ENCODE data around the gene CTU1.
"Not testable (repeated sequence)": the region's sequence is repeated elsewhere in the genome, so short reads cannot be mapped to it uniquely, and the experiment has no call there.

Gene CTU1

GRCh38 chr19:51146751-51147150 lies 38.5 kb upstream of the CTU1 start:
- no peak for DNase-seq (ENCODE audit: low read depth, low spot score)
- no peak for TF ChIP-seq CTCF (IDR thresholded peaks at IDR 0.05; ENCODE audit: insufficient read depth, low read length, missing control alignments)
- H3K4me3 ChIP-seq (ENCODE audit: low read depth, low read length), result no peak overlapping the region
- POLR2A ChIA-PET, result no interaction called here
- CTCF ChIA-PET, result no interaction called here

- ChIA-PET POLR2A (no interaction called here), CTCF (no interaction called here)
- DNase-seq (ENCODE audit: low read depth, low spot score), result no peak
- H3K4me3 ChIP-seq (ENCODE audit: low read depth, low read length), result no peak overlapping the region
- TF ChIP-seq CTCF (IDR thresholded peaks at IDR 0.05; ENCODE audit: insufficient read depth, low read length, missing control alignments), result no peak
Observed at GRCh38 chr19:51145916-51146493, 37.8 kb upstream of the CTU1 start.

GRCh38 chr19:51144482-51145045 lies 36.4 kb upstream of the CTU1 start:
- DNase-seq (ENCODE audit: low read depth, low spot score), result no peak
- H3K4me3 ChIP-seq (ENCODE audit: low read depth, low read length), result no peak overlapping the region
- no peak for TF ChIP-seq CTCF (IDR thresholded peaks at IDR 0.05; ENCODE audit: insufficient read depth, low read length, missing control alignments)
- CTCF ChIA-PET, result no interaction called here
- POLR2A ChIA-PET, result no interaction called here

GRCh38 chr19:51143486-51143885 lies 35.3 kb upstream of the CTU1 start:
- ChIA-PET POLR2A (no interaction called here), CTCF (no interaction called here)
- H3K4me3 ChIP-seq (ENCODE audit: low read depth, low read length), result no peak overlapping the region
- no peak for DNase-seq (ENCODE audit: low read depth, low spot score)
- TF ChIP-seq CTCF (IDR thresholded peaks at IDR 0.05; ENCODE audit: insufficient read depth, low read length, missing control alignments), result no peak

- DNase-seq (ENCODE audit: low read depth, low spot score); H3K4me3 ChIP-seq (ENCODE audit: low read depth, low read length); POLR2A ChIA-PET; CTCF ChIA-PET: not testable (repeated sequence)
Observed at GRCh38 chr19:51142809-51143475, 34.7 kb upstream of the CTU1 start.

GRCh38 chr19:51142119-51142518 lies 33.9 kb upstream of the CTU1 start, which contains the start of gene SIGLEC7:
Gene SIGLEC7 (plus strand): TSS chr19:51142301. CDS start chr19:51142370, 69 bp downstream.
- no peak for DNase-seq (ENCODE audit: low read depth, low spot score)
- no peak within 1 kb of the TSS for H3K4me3 ChIP-seq (ENCODE audit: low read depth, low read length)
- ChIA-PET POLR2A (no interaction called here), CTCF (no interaction called here)
- TF ChIP-seq CTCF (IDR thresholded peaks at IDR 0.05; ENCODE audit: insufficient read depth, low read length, missing control alignments), result no peak

- POLR2A ChIA-PET, result no interaction called here
- no peak overlapping the region for H3K4me3 ChIP-seq (ENCODE audit: low read depth, low read length)
- no peak for TF ChIP-seq CTCF (IDR thresholded peaks at IDR 0.05; ENCODE audit: insufficient read depth, low read length, missing control alignments)
- CTCF ChIA-PET, result no interaction called here
- no peak for DNase-seq (ENCODE audit: low read depth, low spot score)
Observed at GRCh38 chr19:51141181-51141580, 33.0 kb upstream of the CTU1 start.
